SK-N-SH (cell line): ENCODE results near the gene LCN9. TPM values are rescaled to one million over a fixed set of nuclear protein-coding genes. Genes with fewer than 3 reads are reported as not detected.

ENCODE experiments used
- CTCF ChIA-PET: fragments of 300-600, 350-600 bp; formaldehyde crosslinking; extraction: SDS; loops from one replicate; lab custom pipeline; 2021; lab: Yijun Ruan, JAX
- POLR2A ChIA-PET: fragments of 350-600 bp; sonication (Branson Sonifier 250); formaldehyde crosslinking; extraction: SDS; loops from one replicate; lab custom pipeline; 2020; ENCODE audit warnings: antibody characterized with exemption, inconsistent platforms; lab: Yijun Ruan, JAX
- DNase-seq: peaks from one replicate; pipeline ENCODE4 v3.0.0; 2012
- H2AFZ ChIP-seq: fragments of 200-600 bp; sonication (generic); 2 replicates; pipeline ENCODE4 v1.8.1; 2016; ENCODE audit warnings: antibody characterized with exemption, mild to moderate bottlenecking, low read depth
- H3F3A ChIP-seq: fragments of 200-600 bp; sonication (generic); replicated peaks from 2 replicates; pipeline ENCODE3; 2016; ENCODE audit warnings: antibody characterized with exemption, mild to moderate bottlenecking; ENCODE audit not compliant: insufficient read depth
- H3K27ac ChIP-seq, 2 experiments: fragments of 200-500 bp in 1 of 2; fragments of 200-600 bp in 1 of 2; sonication (Bioruptor generic) in 1 of 2; sonication (generic), shearing (Covaris generic) in 1 of 2; 2 replicates each; pipeline versions ENCODE4 v1.5.1 to v1.6.1; 2014 to 2016; ENCODE audit warnings: low read depth in 2 of 2, inconsistent platforms in 1 of 2, low read length in 1 of 2, mild to moderate bottlenecking in 1 of 2, mixed read lengths in 1 of 2
- H3K27me3 ChIP-seq: fragments of 200-600 bp; sonication (generic), shearing (Covaris generic); 2 replicates; pipeline ENCODE4 v1.6.1; 2016; ENCODE audit warnings: mixed run types; ENCODE audit not compliant: insufficient read depth
- H3K36me3 ChIP-seq, 2 experiments: fragments of 200-500 bp in 1 of 2; fragments of 200-600 bp in 1 of 2; sonication (Bioruptor generic) in 1 of 2; sonication (generic) in 1 of 2; replicated peaks in 1 of 2; 2 replicates each; pipeline versions ENCODE3 to v1.5.1; 2014 to 2016; ENCODE audit warnings: low read length in 1 of 2, mild to moderate bottlenecking in 1 of 2; ENCODE audit not compliant: insufficient read depth in 2 of 2, control insufficient read depth in 1 of 2
- H3K4me1 ChIP-seq, 2 experiments: fragments of 200-500 bp in 1 of 2; fragments of 200-600 bp in 1 of 2; sonication (Bioruptor generic) in 1 of 2; sonication (generic), shearing (Covaris generic) in 1 of 2; 2 replicates each; pipeline versions ENCODE4 v1.5.1 to v1.6.1; 2014 to 2016; ENCODE audit warnings: low read depth in 1 of 2, low read length in 1 of 2, mixed run types in 1 of 2; ENCODE audit not compliant: insufficient read depth in 2 of 2, control insufficient read depth in 1 of 2
- H3K4me2 ChIP-seq: fragments of 200-600 bp; sonication (generic), shearing (Covaris generic); 2 replicates; pipeline ENCODE4 v1.6.1; 2017; ENCODE audit warnings: mixed run types
- H3K4me3 ChIP-seq, 2 experiments: fragments of 200-500 bp in 1 of 2; fragments of 200-600 bp in 1 of 2; sonication (Bioruptor generic) in 1 of 2; sonication (generic), shearing (Covaris generic) in 1 of 2; 2 replicates each; pipeline versions ENCODE4 v1.5.1 to v1.8.1; 2014 to 2016; ENCODE audit warnings: low read depth in 2 of 2, inconsistent platforms in 1 of 2, low read length in 1 of 2, mild to moderate bottlenecking in 1 of 2, mixed read lengths in 1 of 2, moderate library complexity in 1 of 2
- H3K79me2 ChIP-seq: fragments of 200-600 bp; sonication (generic); 2 replicates; pipeline ENCODE4 v1.8.1; 2017; ENCODE audit warnings: mild to moderate bottlenecking; ENCODE audit not compliant: insufficient read depth
- H3K9ac ChIP-seq: fragments of 200-600 bp; sonication (generic); 2 replicates; pipeline ENCODE4 v1.6.1; 2017; ENCODE audit warnings: mixed run types
- H3K9me2 ChIP-seq: fragments of 200-600 bp; sonication (generic); 2 replicates; pipeline ENCODE4 v1.6.1; 2017; ENCODE audit warnings: mixed run types
- H3K9me3 ChIP-seq: fragments of 200-600 bp; sonication (generic); 2 replicates; pipeline ENCODE4 v1.6.1; 2017; ENCODE audit warnings: mixed run types, mild to moderate bottlenecking, moderate library complexity
- H4K20me1 ChIP-seq: fragments of 200-600 bp; sonication (generic); 2 replicates; pipeline ENCODE4 v1.6.1; 2017; ENCODE audit warnings: mild to moderate bottlenecking, mixed run types; ENCODE audit not compliant: insufficient read depth
- CTCF ChIP-seq: fragments of 200-600 bp; sonication (generic); IDR thresholded peaks from 2 replicates; pipeline ENCODE4 v1.6.1; 2017; ENCODE audit warnings: antibody characterized with exemption, mild to moderate bottlenecking, moderate library complexity
- FOSL2 ChIP-seq: IDR thresholded peaks from 2 replicates; pipeline ENCODE4 v1.4.0; 2012; ENCODE audit warnings: low read depth, mild to moderate bottlenecking, moderate library complexity, borderline replicate concordance
- GABPA ChIP-seq: IDR thresholded peaks from 2 replicates; pipeline ENCODE4 v1.4.0; 2012; ENCODE audit warnings: low read depth, mild to moderate bottlenecking
- GATA2 ChIP-seq: sonication (generic); formaldehyde crosslinking; IDR thresholded peaks from 2 replicates; pipeline ENCODE4 v1.5.0; 2020; ENCODE audit warnings: mild to moderate bottlenecking, missing genetic modification reagents
- IRF3 ChIP-seq: fragments of 150-350 bp; IDR thresholded peaks from 2 replicates; pipeline ENCODE4 v1.6.1; 2016; ENCODE audit warnings: mild to moderate bottlenecking, low read depth, low read length
- JUND ChIP-seq: IDR thresholded peaks from 2 replicates; pipeline ENCODE4 v1.4.0; 2012
- NFIC ChIP-seq: IDR thresholded peaks from 2 replicates; pipeline ENCODE4 v1.4.0; 2012; ENCODE audit warnings: borderline replicate concordance
- PBX3 ChIP-seq: IDR thresholded peaks from 2 replicates; pipeline ENCODE4; 2012
- POLR2AphosphoS5 ChIP-seq: IDR thresholded peaks from 2 replicates; pipeline ENCODE4 v1.6.1; 2012; ENCODE audit warnings: low read depth, low read length
- SIN3A ChIP-seq: IDR thresholded peaks from 2 replicates; pipeline ENCODE4 v1.6.1; 2012; ENCODE audit warnings: low read depth, mild to moderate bottlenecking, low read length, moderate library complexity, borderline replicate concordance
- SMC3 ChIP-seq: IDR thresholded peaks from 2 replicates; pipeline ENCODE4 v1.6.1; 2012; ENCODE audit warnings: low read depth, low read length, improper control_type of control experiment
- TAF1 ChIP-seq: IDR thresholded peaks from 2 replicates; pipeline ENCODE4 v1.6.1; 2012; ENCODE audit warnings: low read depth, mild to moderate bottlenecking, low read length, moderate library complexity, borderline replicate concordance
- TCF12 ChIP-seq: IDR thresholded peaks from 2 replicates; pipeline ENCODE4 v1.4.0; 2012
- WGBS: methylation state at CpG from one replicate; pipeline ENCODE4 v1.1.6; 2017; ENCODE audit warnings: low lambda C conversion rate; 5-methylcytosine and 5-hydroxymethylcytosine counted together
- polyA plus RNA-seq, 3 experiments: library from polyadenylated mRNA; depleted of rRNA; stranded (reverse); fragments of >200 nt; gene quantifications; 2 replicates each; pipeline ENCODE4 v1.2.3, GENCODE V29; 2012

Gene LCN9
- polyA plus RNA-seq, 1 of the 3 experiments (the other 2 are of a cell fraction): not detected

- no peak for TF ChIP-seq PBX3
Observed at GRCh38 chr9:135696446-135696845, 33.3 kb downstream of the LCN9 start (continued).

- H3K4me2 ChIP-seq: no peak overlapping the region
- H3K4me3 ChIP-seq: no peak overlapping the region
- DNase-seq: no peak
- no peaks in the 10 kb centered on the region for H3F3A ChIP-seq
- H3K4me1 ChIP-seq: peaks cover 0 to 2% of the 10 kb centered on the region in 2 experiments; a peak in 1 of 4 replicates
- WGBS: 76% methylated on average over 13 of the region's 15 CpGs
- no peak for TF ChIP-seq GABPA
- no peak for TF ChIP-seq PBX3
- TF ChIP-seq JUND: no peak
- no peak overlapping the region for H3K27ac ChIP-seq
- CTCF ChIA-PET: no interaction called here
- H4K20me1 ChIP-seq: no peaks in the 10 kb centered on the region
- H3K9ac ChIP-seq: no peak overlapping the region
- no peaks in the 10 kb centered on the region for H3K36me3 ChIP-seq
- H3K27me3 ChIP-seq: no peaks in the 10 kb centered on the region
- H3K9me2 ChIP-seq: no peaks in the 10 kb centered on the region
- no peak overlapping the region for H2AFZ ChIP-seq
- POLR2A ChIA-PET: no interaction called here
- no peaks in the 10 kb centered on the region for H3K9me3 ChIP-seq
- no peaks in the 10 kb centered on the region for H3K79me2 ChIP-seq
Observed at GRCh38 chr9:135697226-135697625, 34.1 kb downstream of the LCN9 start.

GRCh38 chr9:135698236-135698635 is 35.1 kb downstream of the LCN9 start:
- no peak overlapping the region for H3K9ac ChIP-seq
- no peak overlapping the region for H3K27ac ChIP-seq
- TF ChIP-seq TCF12 (no peak), FOSL2 (no peak), CTCF (no peak), IRF3 (no peak), NFIC (no peak), SMC3 (no peak), SIN3A (no peak), GABPA (no peak), TAF1 (no peak), GATA2 (CRISPR knock-in tag) (no peak), POLR2AphosphoS5 (no peak)
- H3F3A ChIP-seq: no peaks in the 10 kb centered on the region
- H3K4me2 ChIP-seq: no peak overlapping the region
- POLR2A ChIA-PET: no interaction called here
- no peaks in the 10 kb centered on the region for H3K79me2 ChIP-seq
- no peaks in the 10 kb centered on the region for H3K27me3 ChIP-seq
- DNase-seq: no peak
- H3K9me2 ChIP-seq: no peaks in the 10 kb centered on the region
- H3K4me1 ChIP-seq: peaks cover 0 to 4% of the 10 kb centered on the region in 2 experiments; a peak in 1 of 4 replicates
- WGBS: 57% methylated on average over 10 of the region's 21 CpGs
- CTCF ChIA-PET: no interaction called here
- H2AFZ ChIP-seq: no peak overlapping the region
- no peaks in the 10 kb centered on the region for H3K9me3 ChIP-seq
- no peak overlapping the region for H3K4me3 ChIP-seq
- H3K36me3 ChIP-seq: no peaks in the 10 kb centered on the region
- H4K20me1 ChIP-seq: no peaks in the 10 kb centered on the region
